Measurements from ENCODE around the gene SLC35A1.

Gene SLC35A1

DNA sequence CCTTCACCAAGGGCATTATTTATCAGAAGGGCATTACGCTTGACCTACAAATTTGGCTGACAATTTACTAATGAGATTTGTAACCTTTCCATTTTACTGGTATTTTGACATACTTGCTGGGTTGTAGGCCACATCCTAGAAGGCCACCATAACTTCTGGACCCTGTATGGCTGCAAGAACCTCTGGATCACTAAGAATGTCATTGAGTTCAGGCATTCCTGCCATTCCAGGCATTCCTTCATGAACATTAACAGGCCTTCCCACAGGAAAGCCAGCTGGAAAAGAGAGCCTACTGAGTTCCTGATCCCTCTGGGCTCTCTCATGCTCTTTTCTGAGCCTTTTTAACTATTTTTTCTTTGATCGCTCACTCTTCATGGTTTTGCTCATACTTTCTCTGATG, 28.4 kb upstream of the SLC35A1 start:
- no peak overlapping the region for H3K4me3 ChIP-seq (ENCODE audit: control insufficient read depth, low read depth, low read length)
- TF ChIP-seq, protein P1, sequence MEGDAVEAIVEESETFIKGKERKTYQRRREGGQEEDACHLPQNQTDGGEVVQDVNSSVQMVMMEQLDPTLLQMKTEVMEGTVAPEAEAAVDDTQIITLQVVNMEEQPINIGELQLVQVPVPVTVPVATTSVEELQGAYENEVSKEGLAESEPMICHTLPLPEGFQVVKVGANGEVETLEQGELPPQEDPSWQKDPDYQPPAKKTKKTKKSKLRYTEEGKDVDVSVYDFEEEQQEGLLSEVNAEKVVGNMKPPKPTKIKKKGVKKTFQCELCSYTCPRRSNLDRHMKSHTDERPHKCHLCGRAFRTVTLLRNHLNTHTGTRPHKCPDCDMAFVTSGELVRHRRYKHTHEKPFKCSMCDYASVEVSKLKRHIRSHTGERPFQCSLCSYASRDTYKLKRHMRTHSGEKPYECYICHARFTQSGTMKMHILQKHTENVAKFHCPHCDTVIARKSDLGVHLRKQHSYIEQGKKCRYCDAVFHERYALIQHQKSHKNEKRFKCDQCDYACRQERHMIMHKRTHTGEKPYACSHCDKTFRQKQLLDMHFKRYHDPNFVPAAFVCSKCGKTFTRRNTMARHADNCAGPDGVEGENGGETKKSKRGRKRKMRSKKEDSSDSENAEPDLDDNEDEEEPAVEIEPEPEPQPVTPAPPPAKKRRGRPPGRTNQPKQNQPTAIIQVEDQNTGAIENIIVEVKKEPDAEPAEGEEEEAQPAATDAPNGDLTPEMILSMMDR (conservative IDR thresholded peaks at IDR 0.05; ENCODE audit: control insufficient read depth, insufficient read depth, low read depth, low read length) = no peak
- no peak for DNase-seq (ENCODE audit: low read depth)

DNA sequence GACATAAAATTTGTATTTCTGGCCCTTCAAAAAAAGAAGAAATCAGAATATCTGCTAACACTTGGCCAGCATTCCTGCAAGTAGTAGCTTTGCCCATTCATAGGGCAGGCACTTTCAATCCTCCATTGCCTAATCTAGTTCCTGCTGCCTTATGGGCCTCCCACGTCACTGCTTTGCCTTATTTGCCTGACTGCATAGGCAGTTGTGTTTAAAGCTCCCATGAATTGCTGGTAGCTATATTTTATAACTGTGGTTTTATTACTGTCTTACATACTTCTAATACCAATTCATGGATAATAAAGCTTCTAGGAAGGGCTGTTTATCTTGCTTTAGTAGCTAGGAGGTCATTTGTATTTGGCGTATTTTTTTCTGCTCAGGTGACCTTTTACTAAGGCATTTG, 7.7 kb upstream of the SLC35A1 start:
- H3K4me3 ChIP-seq (ENCODE audit: control insufficient read depth, low read depth, low read length) = no peak overlapping the region
- DNase-seq (ENCODE audit: low read depth) = no peak
- TF ChIP-seq, protein P1 (conservative IDR thresholded peaks at IDR 0.05; ENCODE audit: control insufficient read depth, insufficient read depth, low read depth, low read length) = no peak

DNA sequence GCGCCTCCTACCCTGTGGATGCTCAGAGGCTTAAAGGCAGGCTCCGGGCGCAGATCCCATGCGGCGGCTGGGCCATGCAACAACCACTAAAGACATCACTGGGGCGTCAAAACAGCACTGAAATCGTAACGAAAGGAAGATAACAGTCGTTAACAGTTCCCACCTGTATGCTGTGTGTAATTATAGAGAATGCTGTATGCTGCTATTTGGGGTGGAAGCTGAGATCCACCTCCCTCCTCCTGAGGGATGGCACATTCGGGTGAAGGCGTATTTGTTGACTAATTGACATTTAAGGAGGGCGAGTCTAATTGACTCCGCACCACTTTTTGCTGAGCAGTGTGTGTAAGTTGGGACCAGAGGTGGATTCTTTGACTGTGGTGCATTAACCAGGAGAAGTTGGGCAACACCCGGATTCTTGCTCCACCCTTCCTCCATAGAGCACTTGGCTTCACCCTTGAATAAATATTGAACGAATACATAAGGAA, 687 bp downstream of the SLC35A1 start:
- TF ChIP-seq, protein P1 (conservative IDR thresholded peaks at IDR 0.05; ENCODE audit: control insufficient read depth, insufficient read depth, low read depth, low read length) = no peak
- DNase-seq (ENCODE audit: low read depth) = peak; percentile 49
- peak overlapping the region; percentile 92 for H3K4me3 ChIP-seq (ENCODE audit: control insufficient read depth, low read depth, low read length)

DNA sequence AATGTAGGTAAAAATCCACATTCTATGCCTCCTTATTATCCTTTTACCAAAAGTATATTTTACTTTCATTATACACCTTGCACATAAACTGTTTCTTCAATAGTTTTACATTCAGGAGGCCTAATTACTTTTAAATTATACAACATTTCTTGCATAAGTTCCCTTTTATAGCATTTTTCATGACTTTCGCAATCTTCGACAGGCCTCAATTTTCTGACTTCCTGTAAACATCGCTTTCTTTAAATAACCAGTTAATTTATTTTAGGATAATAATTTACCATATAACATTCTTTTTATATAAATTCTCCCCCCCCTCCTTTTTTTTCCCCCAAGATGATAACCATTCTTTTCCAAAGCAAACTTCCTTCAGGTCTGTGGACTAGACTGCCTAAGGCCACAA, 9.2 kb downstream of the SLC35A1 start:
- TF ChIP-seq, protein P1 (conservative IDR thresholded peaks at IDR 0.05; ENCODE audit: control insufficient read depth, insufficient read depth, low read depth, low read length) = no peak
- no peak for DNase-seq (ENCODE audit: low read depth)
- H3K4me3 ChIP-seq (ENCODE audit: control insufficient read depth, low read depth, low read length) = no peak overlapping the region

DNA sequence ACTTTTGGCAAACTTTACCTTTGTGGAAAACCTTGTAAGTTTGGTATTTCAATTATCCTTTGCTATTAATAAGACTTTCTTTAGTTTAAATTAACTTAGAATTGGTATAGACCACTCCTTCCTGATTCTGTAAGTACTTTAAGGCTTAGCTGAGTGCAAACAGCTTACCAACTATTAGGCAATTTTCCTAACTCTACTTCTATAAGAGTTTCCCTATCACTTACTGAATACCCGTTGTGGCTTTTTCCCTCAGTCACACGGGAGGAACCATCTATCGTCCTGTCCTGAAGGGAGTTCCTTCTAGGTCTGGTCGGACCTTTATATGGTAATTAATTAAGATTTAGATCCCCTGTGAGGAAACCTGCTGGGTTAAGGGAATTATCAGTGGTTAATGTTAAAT, 9.6 kb downstream of the SLC35A1 start:
- H3K4me3 ChIP-seq (ENCODE audit: control insufficient read depth, low read depth, low read length) = no peak overlapping the region
- TF ChIP-seq, protein P1 (conservative IDR thresholded peaks at IDR 0.05; ENCODE audit: control insufficient read depth, insufficient read depth, low read depth, low read length) = no peak
- no peak for DNase-seq (ENCODE audit: low read depth)

DNA sequence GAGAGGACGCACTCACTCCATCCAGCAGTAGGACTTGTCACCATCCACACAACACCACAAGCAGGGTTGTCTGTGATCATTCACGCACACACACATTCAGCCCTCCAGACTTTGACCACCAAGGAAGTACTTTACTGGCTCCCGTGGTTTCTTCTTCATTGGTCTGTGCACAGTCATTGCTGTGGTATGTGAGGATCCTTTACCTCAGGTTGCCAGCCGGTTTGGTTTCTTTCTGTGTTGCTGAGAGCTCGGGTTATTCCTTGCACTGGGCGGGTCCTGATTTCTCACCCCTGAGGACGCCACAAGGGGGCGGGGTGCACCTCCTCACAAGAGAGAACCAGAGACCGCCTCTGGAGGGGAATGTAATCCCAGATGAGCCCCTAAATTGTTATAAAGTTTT, 11.2 kb downstream of the SLC35A1 start:
- TF ChIP-seq, protein P1 (conservative IDR thresholded peaks at IDR 0.05; ENCODE audit: control insufficient read depth, insufficient read depth, low read depth, low read length) = peak; percentile 9
- peak; percentile 66 for DNase-seq (ENCODE audit: low read depth)
- no peak overlapping the region for H3K4me3 ChIP-seq (ENCODE audit: control insufficient read depth, low read depth, low read length)

DNA sequence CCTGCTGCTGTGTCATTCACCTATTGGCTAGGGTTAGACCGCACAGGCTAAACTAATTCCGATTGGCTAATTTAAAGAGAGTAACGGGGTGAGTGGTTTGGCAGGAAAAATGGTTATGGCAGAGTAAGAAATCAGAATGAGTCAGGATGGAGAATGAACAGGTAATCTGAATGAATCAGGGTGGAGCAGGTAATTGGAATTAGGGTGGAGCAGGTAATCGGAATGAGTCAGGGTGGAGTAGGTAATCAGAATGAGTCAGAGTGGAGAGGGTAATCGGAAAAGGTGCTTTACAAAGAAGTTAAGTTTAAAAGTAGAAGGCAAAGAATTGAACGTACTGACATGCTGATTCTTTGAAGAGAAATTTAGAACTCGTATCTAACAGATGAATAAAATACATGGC, 11.7 kb downstream of the SLC35A1 start:
- no peak for DNase-seq (ENCODE audit: low read depth)
- TF ChIP-seq, protein P1 (conservative IDR thresholded peaks at IDR 0.05; ENCODE audit: control insufficient read depth, insufficient read depth, low read depth, low read length) = no peak
- no peak overlapping the region for H3K4me3 ChIP-seq (ENCODE audit: control insufficient read depth, low read depth, low read length)

Measured in fibroblast of mammary gland (primary cell).